ENCODE results near the gene ADGRD1.

Gene ADGRD1

DNA sequence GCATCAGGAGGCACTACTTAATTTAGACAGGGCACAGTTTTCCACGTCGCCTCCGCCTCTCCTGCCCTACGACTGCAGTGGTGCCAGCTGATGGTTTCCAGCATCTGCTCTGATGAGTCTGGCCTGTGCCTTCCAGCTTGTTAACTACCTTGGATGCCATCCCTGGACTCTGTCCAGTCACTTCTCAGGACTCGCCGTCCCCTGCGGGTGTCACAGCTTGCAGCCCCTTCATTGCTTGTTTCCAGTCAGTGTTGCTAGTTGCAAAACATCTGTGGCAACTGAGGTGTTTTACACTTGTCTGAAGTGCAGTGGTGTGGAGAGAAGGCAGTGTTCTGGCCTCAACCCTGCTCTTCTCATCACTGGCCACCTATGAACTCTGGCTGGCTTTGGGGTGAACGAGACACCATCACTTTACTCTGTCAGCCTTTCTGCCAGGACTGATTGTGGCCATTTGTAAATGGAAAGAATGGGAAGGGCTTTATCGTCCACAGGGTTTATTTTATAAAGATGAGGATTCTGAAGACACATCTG lies 8.3 kb downstream of the ADGRD1 start:
- no peak for TF ChIP-seq CREB1 (IDR thresholded peaks at IDR 0.05; ENCODE audit: low read depth)
- no peak for TF ChIP-seq RAD21 (IDR thresholded peaks at IDR 0.05; ENCODE audit: low read depth)
- no peak for TF ChIP-seq TEAD4 (IDR thresholded peaks at IDR 0.05)
- no peak for TF ChIP-seq YY1 (IDR thresholded peaks at IDR 0.05; ENCODE audit: low read depth)
- TF ChIP-seq, protein P1, sequence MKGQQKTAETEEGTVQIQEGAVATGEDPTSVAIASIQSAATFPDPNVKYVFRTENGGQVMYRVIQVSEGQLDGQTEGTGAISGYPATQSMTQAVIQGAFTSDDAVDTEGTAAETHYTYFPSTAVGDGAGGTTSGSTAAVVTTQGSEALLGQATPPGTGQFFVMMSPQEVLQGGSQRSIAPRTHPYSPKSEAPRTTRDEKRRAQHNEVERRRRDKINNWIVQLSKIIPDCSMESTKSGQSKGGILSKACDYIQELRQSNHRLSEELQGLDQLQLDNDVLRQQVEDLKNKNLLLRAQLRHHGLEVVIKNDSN (IDR thresholded peaks at IDR 0.05): no peak
- TF ChIP-seq TAF1 (IDR thresholded peaks at IDR 0.05; ENCODE audit: low read depth): no peak
- TF ChIP-seq CEBPB (IDR thresholded peaks at IDR 0.05): no peak
- TF ChIP-seq EP300 (IDR thresholded peaks at IDR 0.05; ENCODE audit: borderline replicate concordance): no peak

GRCh38 chr12:130965214-130965613 lies 11.5 kb downstream of the ADGRD1 start:
- TF ChIP-seq CREB1 (IDR thresholded peaks at IDR 0.05; ENCODE audit: low read depth): no peak
- no peak for TF ChIP-seq YY1 (IDR thresholded peaks at IDR 0.05; ENCODE audit: low read depth)
- no peak for TF ChIP-seq EGR1 (IDR thresholded peaks at IDR 0.05)
- TF ChIP-seq EP300 (IDR thresholded peaks at IDR 0.05; ENCODE audit: borderline replicate concordance): no peak
- TF ChIP-seq, protein P1 (IDR thresholded peaks at IDR 0.05): no peak
- TF ChIP-seq, protein P2, sequence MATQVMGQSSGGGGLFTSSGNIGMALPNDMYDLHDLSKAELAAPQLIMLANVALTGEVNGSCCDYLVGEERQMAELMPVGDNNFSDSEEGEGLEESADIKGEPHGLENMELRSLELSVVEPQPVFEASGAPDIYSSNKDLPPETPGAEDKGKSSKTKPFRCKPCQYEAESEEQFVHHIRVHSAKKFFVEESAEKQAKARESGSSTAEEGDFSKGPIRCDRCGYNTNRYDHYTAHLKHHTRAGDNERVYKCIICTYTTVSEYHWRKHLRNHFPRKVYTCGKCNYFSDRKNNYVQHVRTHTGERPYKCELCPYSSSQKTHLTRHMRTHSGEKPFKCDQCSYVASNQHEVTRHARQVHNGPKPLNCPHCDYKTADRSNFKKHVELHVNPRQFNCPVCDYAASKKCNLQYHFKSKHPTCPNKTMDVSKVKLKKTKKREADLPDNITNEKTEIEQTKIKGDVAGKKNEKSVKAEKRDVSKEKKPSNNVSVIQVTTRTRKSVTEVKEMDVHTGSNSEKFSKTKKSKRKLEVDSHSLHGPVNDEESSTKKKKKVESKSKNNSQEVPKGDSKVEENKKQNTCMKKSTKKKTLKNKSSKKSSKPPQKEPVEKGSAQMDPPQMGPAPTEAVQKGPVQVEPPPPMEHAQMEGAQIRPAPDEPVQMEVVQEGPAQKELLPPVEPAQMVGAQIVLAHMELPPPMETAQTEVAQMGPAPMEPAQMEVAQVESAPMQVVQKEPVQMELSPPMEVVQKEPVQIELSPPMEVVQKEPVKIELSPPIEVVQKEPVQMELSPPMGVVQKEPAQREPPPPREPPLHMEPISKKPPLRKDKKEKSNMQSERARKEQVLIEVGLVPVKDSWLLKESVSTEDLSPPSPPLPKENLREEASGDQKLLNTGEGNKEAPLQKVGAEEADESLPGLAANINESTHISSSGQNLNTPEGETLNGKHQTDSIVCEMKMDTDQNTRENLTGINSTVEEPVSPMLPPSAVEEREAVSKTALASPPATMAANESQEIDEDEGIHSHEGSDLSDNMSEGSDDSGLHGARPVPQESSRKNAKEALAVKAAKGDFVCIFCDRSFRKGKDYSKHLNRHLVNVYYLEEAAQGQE (IDR thresholded peaks at IDR 0.05; ENCODE audit: low read depth): no peak
- no peak for TF ChIP-seq FOXM1 (IDR thresholded peaks at IDR 0.05; ENCODE audit: borderline replicate concordance, low read depth)
- no peak for TF ChIP-seq TAF1 (IDR thresholded peaks at IDR 0.05; ENCODE audit: low read depth)
- TF ChIP-seq RAD21 (IDR thresholded peaks at IDR 0.05; ENCODE audit: low read depth): no peak
- TF ChIP-seq CEBPB (IDR thresholded peaks at IDR 0.05): no peak
- TF ChIP-seq TCF12 (IDR thresholded peaks at IDR 0.05; ENCODE audit: low read depth): no peak
- no peak for TF ChIP-seq ZBTB7A (IDR thresholded peaks at IDR 0.05; ENCODE audit: low read depth)
- TF ChIP-seq TEAD4 (IDR thresholded peaks at IDR 0.05): no peak
- TF ChIP-seq NFIC (IDR thresholded peaks at IDR 0.05): no peak
- TF ChIP-seq MAX (IDR thresholded peaks at IDR 0.05): no peak

DNA sequence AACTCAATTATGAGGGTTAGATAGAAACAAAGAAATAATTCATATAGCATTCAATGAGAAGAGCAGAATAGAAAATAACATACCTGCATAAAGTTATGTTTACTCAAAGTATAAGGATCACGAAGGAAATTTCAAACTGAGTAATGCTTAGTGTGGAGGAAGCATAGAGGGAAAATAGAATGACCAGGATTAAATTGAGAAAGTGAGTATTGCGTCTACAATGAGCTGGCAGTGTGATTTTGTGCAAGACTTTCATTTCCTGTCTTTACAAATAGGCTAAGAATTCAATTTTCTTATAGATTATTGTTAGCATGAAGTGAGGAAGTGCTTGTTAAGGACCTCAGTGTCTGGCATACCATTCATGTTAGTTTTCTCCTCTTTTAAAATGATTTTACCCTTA lies 12.0 kb downstream of the ADGRD1 start:
- TF ChIP-seq FOXM1 (IDR thresholded peaks at IDR 0.05; ENCODE audit: borderline replicate concordance, low read depth) (no peak), TEAD4 (IDR thresholded peaks at IDR 0.05) (no peak), TAF1 (IDR thresholded peaks at IDR 0.05; ENCODE audit: low read depth) (no peak), CREB1 (IDR thresholded peaks at IDR 0.05; ENCODE audit: low read depth) (no peak), TCF12 (IDR thresholded peaks at IDR 0.05; ENCODE audit: low read depth) (no peak), MAX (IDR thresholded peaks at IDR 0.05) (no peak), EP300 (IDR thresholded peaks at IDR 0.05; ENCODE audit: borderline replicate concordance) (no peak), NFIC (IDR thresholded peaks at IDR 0.05) (no peak), ZBTB7A (IDR thresholded peaks at IDR 0.05; ENCODE audit: low read depth) (no peak), RAD21 (IDR thresholded peaks at IDR 0.05; ENCODE audit: low read depth) (no peak)

DNA sequence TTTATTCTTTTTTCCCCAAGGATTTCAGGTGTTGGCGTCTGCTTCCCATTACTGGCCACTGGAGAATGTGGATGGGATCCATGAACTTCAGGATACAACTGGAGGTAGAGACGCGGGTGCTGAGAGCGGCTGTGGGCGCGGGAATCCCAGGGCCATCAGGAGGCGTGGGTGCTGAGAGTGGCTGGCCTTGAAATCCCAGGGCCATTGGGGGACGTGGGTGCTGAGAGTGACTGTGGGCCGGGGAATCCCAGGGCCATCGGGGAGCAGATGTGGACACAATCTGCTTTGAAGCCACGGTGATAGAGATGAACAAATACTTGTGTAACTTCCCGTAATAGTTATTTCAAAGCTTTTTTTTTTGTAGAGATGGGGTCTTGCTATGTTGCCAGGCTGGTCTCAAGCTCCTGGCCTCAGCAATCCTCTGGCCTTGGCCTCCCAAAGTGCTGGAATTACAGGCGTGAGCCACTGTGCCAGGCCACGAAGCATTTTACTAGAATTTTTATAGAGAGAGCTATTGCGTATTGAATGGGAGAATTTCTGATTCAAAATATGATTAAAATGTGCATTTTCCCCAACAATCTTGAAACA lies 12.8 kb downstream of the ADGRD1 start:
- no peak for TF ChIP-seq EP300 (IDR thresholded peaks at IDR 0.05; ENCODE audit: borderline replicate concordance)
- TF ChIP-seq ZBTB7A (IDR thresholded peaks at IDR 0.05; ENCODE audit: low read depth): no peak
- TF ChIP-seq RAD21 (IDR thresholded peaks at IDR 0.05; ENCODE audit: low read depth): no peak
- TF ChIP-seq YY1 (IDR thresholded peaks at IDR 0.05; ENCODE audit: low read depth): no peak
- no peak for TF ChIP-seq EGR1 (IDR thresholded peaks at IDR 0.05)
- TF ChIP-seq, protein P2 (IDR thresholded peaks at IDR 0.05; ENCODE audit: low read depth): no peak

- TF ChIP-seq RAD21 (IDR thresholded peaks at IDR 0.05; ENCODE audit: low read depth) (no peak), CREB1 (IDR thresholded peaks at IDR 0.05; ENCODE audit: low read depth) (no peak), TAF1 (IDR thresholded peaks at IDR 0.05; ENCODE audit: low read depth) (no peak), CEBPB (IDR thresholded peaks at IDR 0.05) (no peak), MAX (IDR thresholded peaks at IDR 0.05) (no peak), EGR1 (IDR thresholded peaks at IDR 0.05) (no peak), ZBTB7A (IDR thresholded peaks at IDR 0.05; ENCODE audit: low read depth) (no peak), TEAD4 (IDR thresholded peaks at IDR 0.05) (no peak), FOXM1 (IDR thresholded peaks at IDR 0.05; ENCODE audit: borderline replicate concordance, low read depth) (no peak), TCF12 (IDR thresholded peaks at IDR 0.05; ENCODE audit: low read depth) (no peak), EP300 (IDR thresholded peaks at IDR 0.05; ENCODE audit: borderline replicate concordance) (no peak), NFIC (IDR thresholded peaks at IDR 0.05) (no peak), YY1 (IDR thresholded peaks at IDR 0.05; ENCODE audit: low read depth) (no peak)
- TF ChIP-seq, protein P1 (IDR thresholded peaks at IDR 0.05): no peak
- TF ChIP-seq, protein P2 (IDR thresholded peaks at IDR 0.05; ENCODE audit: low read depth): no peak
Observed at GRCh38 chr12:130967636-130968035, 13.9 kb downstream of the ADGRD1 start.
